ENCODE data around the gene DTX3. TPM values are rescaled to one million over a fixed set of nuclear protein-coding genes. Genes with fewer than 3 reads are reported as not detected.

The DTX3 gene
- total RNA-seq, 1 experiment from 2014 or later = 67.5 TPM

GRCh38 chr12:57618966-57619433 is 14.4 kb downstream of the DTX3 start:
- Histone ChIP-seq H3K18ac (ENCODE audit: insufficient read length, low read depth, low read length) (no peak overlapping the region), H2AK5ac (ENCODE audit: insufficient read length, low read length) (no peak overlapping the region), H2BK15ac (ENCODE audit: low read depth, low read length) (no peak overlapping the region), H4K20me1 (ENCODE audit: control insufficient read depth, insufficient read depth, insufficient read length) (no peaks in the 10 kb centered on the region), H3K79me2 (ENCODE audit: insufficient read depth, low read length) (no peaks in the 10 kb centered on the region), H2AFZ (ENCODE audit: low read length) (no peak overlapping the region), H3K23me2 (ENCODE audit: insufficient read length, low read depth, low read length, poor library complexity, severe bottlenecking) (peaks cover 12% of the 10 kb centered on the region), H3T11ph (ENCODE audit: low read length) (no peak overlapping the region), H3K27ac (ENCODE audit: insufficient read length, low read depth, low read length) (no peak overlapping the region), H3K79me1 (ENCODE audit: insufficient read depth, low read depth, low read length, poor library complexity, severe bottlenecking) (no peaks in the 10 kb centered on the region), H3K9me3 (ENCODE audit: control insufficient read depth, low read depth, low read length) (no peaks in the 10 kb centered on the region), H3K4ac (ENCODE audit: low read depth, low read length) (no peak overlapping the region), H3K27me3 (ENCODE audit: insufficient read depth, low read length) (peaks cover 73% of the 10 kb centered on the region), H2BK20ac (ENCODE audit: low read depth, low read length, poor library complexity, severe bottlenecking) (no peak overlapping the region), H4K5ac (ENCODE audit: insufficient read length, low read depth, low read length) (no peak overlapping the region), H3K9ac (ENCODE audit: extremely low read depth, insufficient read length, low read length) (no peak overlapping the region), H3K14ac (ENCODE audit: insufficient read depth, low read length) (no peak overlapping the region), H2BK5ac (ENCODE audit: insufficient read length, low read length) (no peak overlapping the region), H2BK120ac (ENCODE audit: low read depth, low read length, poor library complexity, severe bottlenecking) (no peak overlapping the region), H4K8ac (replicated peaks; ENCODE audit: insufficient read length, low read depth, low read length) (no peak overlapping the region), H3K4me2 (ENCODE audit: insufficient read depth, insufficient read length, low read length) (peak overlapping the region; percentile 71), H4K91ac (ENCODE audit: insufficient read length, low read depth, low read length) (no peak overlapping the region), H3K56ac (ENCODE audit: insufficient read length, low read depth, low read length) (no peak overlapping the region), H3K4me1 (ENCODE audit: insufficient read depth, low read length) (no peaks in the 10 kb centered on the region), H3K23ac (ENCODE audit: insufficient read length, low read depth, low read length) (no peak overlapping the region), H2BK12ac (ENCODE audit: insufficient read length, low read depth, low read length) (no peak overlapping the region)
- DNase-seq = no peak
- H3K27me3 Mint-ChIP-seq (ENCODE audit: low read depth) = peaks cover 79% of the 10 kb centered on the region
- H3K27ac Mint-ChIP-seq = no peak overlapping the region; a peak in 1 of 7 replicates
- peaks cover 0 to 5% of the 10 kb centered on the region in 2 experiments; a peak in 3 of 5 replicates for H3K9me3 Mint-ChIP-seq
- H3K4me1 Mint-ChIP-seq = peaks cover 30 to 37% of the 10 kb centered on the region in 2 experiments
- peaks cover 9 to 32% (median 17%) of the 10 kb centered on the region in 3 experiments for H3K36me3 Mint-ChIP-seq (ENCODE audit: insufficient read depth in 1 of 3, low read depth in 3 of 3)
- peak overlapping the region; percentile 48 to 80; a peak in 4 of 5 replicates for H3K4me3 Mint-ChIP-seq
- WGBS (ENCODE audit: extremely low coverage, insufficient read length, low lambda C conversion rate) = no CpG with 5 or more reads among the region's 16 CpGs
- no peak for TF ChIP-seq CTCF (conservative IDR thresholded peaks at IDR 0.05)
